OCI-LY3 (cell line): ENCODE measurements around the gene CRMP1.

ENCODE experiments used
- EZH2phosphoT487 ChIP-seq: fragments of 200-600 bp; shearing (Covaris generic); IDR thresholded peaks from 2 replicates; pipeline ENCODE4 v1.6.1; 2018; ENCODE audit warnings: antibody characterized with exemption, mixed run types, low read depth
- TF ChIP-seq, protein P1 (sequence below): fragments of 200-600, 300-600 bp; sonication (generic); IDR thresholded peaks from 2 replicates; pipeline ENCODE4 v1.5.1; 2014; ENCODE audit warnings: antibody characterized with exemption, low read length, low read depth

DNA sequence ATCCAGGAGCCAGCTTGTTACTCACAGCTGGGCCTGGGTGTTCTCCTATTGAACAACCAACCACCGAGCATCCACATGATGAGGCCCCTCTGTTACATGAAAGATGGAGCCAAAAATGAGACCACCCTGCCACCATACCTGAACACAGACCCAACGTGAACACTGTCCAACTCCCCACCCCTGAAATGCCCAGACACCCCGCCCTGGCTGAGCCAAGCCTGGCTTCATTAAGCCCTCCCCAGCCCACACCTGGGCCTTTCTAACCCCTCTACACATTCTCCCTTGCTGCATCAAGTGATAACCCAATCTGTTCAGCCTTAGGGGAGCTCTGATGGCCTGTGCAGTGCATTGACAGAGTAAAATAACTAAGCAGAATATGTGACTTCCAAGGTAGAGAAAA, 101.2 kb downstream of the CRMP1 start:
- TF ChIP-seq, protein P1, sequence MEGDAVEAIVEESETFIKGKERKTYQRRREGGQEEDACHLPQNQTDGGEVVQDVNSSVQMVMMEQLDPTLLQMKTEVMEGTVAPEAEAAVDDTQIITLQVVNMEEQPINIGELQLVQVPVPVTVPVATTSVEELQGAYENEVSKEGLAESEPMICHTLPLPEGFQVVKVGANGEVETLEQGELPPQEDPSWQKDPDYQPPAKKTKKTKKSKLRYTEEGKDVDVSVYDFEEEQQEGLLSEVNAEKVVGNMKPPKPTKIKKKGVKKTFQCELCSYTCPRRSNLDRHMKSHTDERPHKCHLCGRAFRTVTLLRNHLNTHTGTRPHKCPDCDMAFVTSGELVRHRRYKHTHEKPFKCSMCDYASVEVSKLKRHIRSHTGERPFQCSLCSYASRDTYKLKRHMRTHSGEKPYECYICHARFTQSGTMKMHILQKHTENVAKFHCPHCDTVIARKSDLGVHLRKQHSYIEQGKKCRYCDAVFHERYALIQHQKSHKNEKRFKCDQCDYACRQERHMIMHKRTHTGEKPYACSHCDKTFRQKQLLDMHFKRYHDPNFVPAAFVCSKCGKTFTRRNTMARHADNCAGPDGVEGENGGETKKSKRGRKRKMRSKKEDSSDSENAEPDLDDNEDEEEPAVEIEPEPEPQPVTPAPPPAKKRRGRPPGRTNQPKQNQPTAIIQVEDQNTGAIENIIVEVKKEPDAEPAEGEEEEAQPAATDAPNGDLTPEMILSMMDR, result no peak
- TF ChIP-seq EZH2phosphoT487, result no peak
